Stomach smooth muscle (tissue), 2 donors: ENCODE measurements around the gene TMEM108.

Source experiments
- H3K27ac ChIP-seq: one replicate; pipeline ENCODE4 v1.7.0; 2013; ENCODE audit warnings: mild to moderate bottlenecking, low read length, inconsistent platforms
- H3K27me3 ChIP-seq, 2 donors: one replicate each; pipeline ENCODE4 v1.7.0; 2013; ENCODE audit warnings: low read length in 2 of 2; ENCODE audit not compliant: insufficient read depth in 2 of 2, control insufficient read depth in 1 of 2
- H3K36me3 ChIP-seq, 2 donors: one replicate each; pipeline ENCODE4 v1.7.0; 2013; ENCODE audit warnings: low read length in 2 of 2; ENCODE audit not compliant: control insufficient read depth in 2 of 2, insufficient read depth in 2 of 2
- H3K4me1 ChIP-seq: one replicate; pipeline ENCODE4 v1.7.0; 2013; ENCODE audit warnings: low read length; ENCODE audit not compliant: control insufficient read depth, insufficient read depth
- H3K4me3 ChIP-seq, 2 donors: one replicate each; pipeline ENCODE4 v1.7.0; 2013; ENCODE audit warnings: low read length in 2 of 2
- H3K9ac ChIP-seq, 2 donors: one replicate each; pipeline ENCODE4 v1.7.0; 2013; ENCODE audit warnings: low read length in 2 of 2, mild to moderate bottlenecking in 1 of 2
- H3K9me3 ChIP-seq, 2 donors: one replicate each; pipeline ENCODE4 v1.7.0; 2013; ENCODE audit warnings: low read length in 2 of 2; ENCODE audit not compliant: control insufficient read depth in 2 of 2
- donor health status: healthy.
- donor health status: Pancreatic carcinoma.

The TMEM108 gene

GRCh38 chr3:133137042-133137996 is 99.1 kb downstream of the TMEM108 start:
- Histone ChIP-seq H3K9me3 (no peaks in the 10 kb centered on the region), H3K9ac (no peak overlapping the region), H3K4me3 (no peak overlapping the region), H3K27ac (no peak overlapping the region), H3K36me3 (no peaks in the 10 kb centered on the region), H3K27me3 (no peaks in the 10 kb centered on the region), H3K4me1 (no peaks in the 10 kb centered on the region)

- Histone ChIP-seq H3K27me3 (no peaks in the 10 kb centered on the region), H3K36me3 (no peaks in the 10 kb centered on the region), H3K4me3 (no peak overlapping the region), H3K4me1 (no peaks in the 10 kb centered on the region), H3K9ac (no peak overlapping the region), H3K9me3 (no peaks in the 10 kb centered on the region), H3K27ac (no peak overlapping the region)
Measured at GRCh38 chr3:133138017-133138416, 99.8 kb downstream of the TMEM108 start.

- Histone ChIP-seq H3K36me3 (no peaks in the 10 kb centered on the region), H3K9me3 (no peaks in the 10 kb centered on the region), H3K27me3 (no peaks in the 10 kb centered on the region), H3K9ac (no peak overlapping the region), H3K4me3 (no peak overlapping the region), H3K4me1 (no peaks in the 10 kb centered on the region), H3K27ac (no peak overlapping the region)
Measured at GRCh38 chr3:133152056-133152455, 113.9 kb downstream of the TMEM108 start.

GRCh38 chr3:133152681-133153220 is 114.6 kb downstream of the TMEM108 start:
- Histone ChIP-seq H3K36me3 (no peaks in the 10 kb centered on the region), H3K9ac (no peak overlapping the region), H3K9me3 (no peaks in the 10 kb centered on the region), H3K27me3 (no peaks in the 10 kb centered on the region), H3K27ac (no peak overlapping the region), H3K4me1 (no peaks in the 10 kb centered on the region), H3K4me3 (no peak overlapping the region)

- Histone ChIP-seq H3K4me1 (no peaks in the 10 kb centered on the region), H3K9me3 (no peaks in the 10 kb centered on the region), H3K27me3 (no peaks in the 10 kb centered on the region), H3K36me3 (no peaks in the 10 kb centered on the region), H3K27ac (no peak overlapping the region), H3K4me3 (no peak overlapping the region), H3K9ac (no peak overlapping the region)
Measured at GRCh38 chr3:133153382-133153781, 115.2 kb downstream of the TMEM108 start.

- no peak overlapping the region for H3K4me3 ChIP-seq
- H3K27me3 ChIP-seq, result no peaks in the 10 kb centered on the region
- no peaks in the 10 kb centered on the region for H3K36me3 ChIP-seq
- H3K9me3 ChIP-seq, result no peaks in the 10 kb centered on the region
- H3K4me1 ChIP-seq, result no peaks in the 10 kb centered on the region
- no peak overlapping the region for H3K9ac ChIP-seq
- no peak overlapping the region for H3K27ac ChIP-seq
Measured at GRCh38 chr3:133157716-133158115, 119.5 kb downstream of the TMEM108 start.

GRCh38 chr3:133158686-133159085 is 120.5 kb downstream of the TMEM108 start:
- Histone ChIP-seq H3K9ac (no peak overlapping the region), H3K36me3 (no peaks in the 10 kb centered on the region), H3K9me3 (no peaks in the 10 kb centered on the region), H3K27ac (no peak overlapping the region), H3K27me3 (no peaks in the 10 kb centered on the region), H3K4me3 (no peak overlapping the region), H3K4me1 (no peaks in the 10 kb centered on the region)

GRCh38 chr3:133159498-133160475 is 121.6 kb downstream of the TMEM108 start:
- no peaks in the 10 kb centered on the region for H3K4me1 ChIP-seq
- H3K9ac ChIP-seq, result no peak overlapping the region
- no peaks in the 10 kb centered on the region for H3K27me3 ChIP-seq
- H3K4me3 ChIP-seq, result no peak overlapping the region
- H3K27ac ChIP-seq, result no peak overlapping the region
- no peaks in the 10 kb centered on the region for H3K36me3 ChIP-seq
- H3K9me3 ChIP-seq, result no peaks in the 10 kb centered on the region

GRCh38 chr3:133161656-133162055 is 123.5 kb downstream of the TMEM108 start:
- H3K4me1 ChIP-seq, result no peaks in the 10 kb centered on the region
- no peaks in the 10 kb centered on the region for H3K9me3 ChIP-seq
- H3K27ac ChIP-seq, result no peak overlapping the region
- no peak overlapping the region for H3K4me3 ChIP-seq
- no peaks in the 10 kb centered on the region for H3K36me3 ChIP-seq
- H3K9ac ChIP-seq, result no peak overlapping the region
- no peaks in the 10 kb centered on the region for H3K27me3 ChIP-seq

GRCh38 chr3:133162265-133162664 is 124.1 kb downstream of the TMEM108 start:
- H3K27me3 ChIP-seq, result no peaks in the 10 kb centered on the region
- no peak overlapping the region for H3K9ac ChIP-seq
- no peaks in the 10 kb centered on the region for H3K4me1 ChIP-seq
- H3K4me3 ChIP-seq, result no peak overlapping the region
- no peak overlapping the region for H3K27ac ChIP-seq
- H3K36me3 ChIP-seq, result no peaks in the 10 kb centered on the region
- H3K9me3 ChIP-seq, result no peaks in the 10 kb centered on the region
